Endodermal cell (in vitro differentiated cells): ENCODE results near the gene BRCA2. TPM values are rescaled to one million over a fixed set of nuclear protein-coding genes. Genes with fewer than 3 reads are reported as not detected.

Source experiments
- DNase-seq: peaks from one replicate; pipeline ENCODE4 v3.0.0-alpha.2; 2017
- H3K27ac ChIP-seq: 2 replicates; pipeline ENCODE4 v1.5.1; 2013; ENCODE audit warnings: mild to moderate bottlenecking, low read depth, low read length, moderate library complexity
- H3K27me3 ChIP-seq: 2 replicates; pipeline ENCODE4 v1.6.1; 2013; ENCODE audit warnings: mild to moderate bottlenecking, low read length, moderate library complexity; ENCODE audit not compliant: insufficient read depth, control insufficient read depth, poor library complexity, severe bottlenecking
- H3K36me3 ChIP-seq: 2 replicates; pipeline ENCODE4 v1.7.0; 2013; ENCODE audit warnings: mild to moderate bottlenecking, low read length, moderate library complexity; ENCODE audit not compliant: control insufficient read depth, insufficient read depth
- H3K4me1 ChIP-seq: one replicate; pipeline ENCODE4 v1.7.0; 2013; ENCODE audit warnings: low read length; ENCODE audit not compliant: control insufficient read depth, insufficient read depth
- H3K4me3 ChIP-seq: 2 replicates; pipeline ENCODE4 v1.5.1; 2013; ENCODE audit warnings: mild to moderate bottlenecking, low read length, moderate library complexity
- H3K9ac ChIP-seq: 2 replicates; pipeline ENCODE4 v1.6.1; 2013; ENCODE audit warnings: mild to moderate bottlenecking, low read length, moderate library complexity; ENCODE audit not compliant: poor library complexity, severe bottlenecking; ENCODE audit errors: extremely low read depth
- H3K9me3 ChIP-seq: 2 replicates; pipeline ENCODE4 v1.6.1; 2013; ENCODE audit warnings: mild to moderate bottlenecking, low read length, moderate library complexity; ENCODE audit not compliant: control insufficient read depth
- H3K27ac Mint-ChIP-seq: 2 replicates; pipeline ENCODE4 v1.8.0; 2020; ENCODE audit warnings: mixed read lengths
- H3K27me3 Mint-ChIP-seq: 2 replicates; pipeline ENCODE4 v1.8.0; 2021; ENCODE audit warnings: mild to moderate bottlenecking, mixed read lengths; ENCODE audit not compliant: insufficient read depth
- H3K36me3 Mint-ChIP-seq: 2 replicates; pipeline ENCODE4 v1.8.0; 2020; ENCODE audit warnings: low read depth, mixed read lengths
- H3K4me1 Mint-ChIP-seq: 2 replicates; pipeline ENCODE4 v1.8.0; 2020; ENCODE audit warnings: mixed read lengths
- H3K4me3 Mint-ChIP-seq: 2 replicates; pipeline ENCODE4 v1.8.0; 2020; ENCODE audit warnings: mild to moderate bottlenecking, moderate library complexity, mixed read lengths
- H3K9me3 Mint-ChIP-seq: 2 replicates; pipeline ENCODE4 v1.8.0; 2020; ENCODE audit warnings: mild to moderate bottlenecking, mixed read lengths
- CTCF ChIP-seq: fragments of 200-600 bp; sonication (generic); conservative IDR thresholded peaks from 2 replicates; pipeline ENCODE4 v1.5.0; 2021; ENCODE audit warnings: antibody characterized with exemption, mild to moderate bottlenecking
- WGBS, 2 experiments: methylation state at CpG; one replicate each; pipeline versions ENCODE4 v1.1.5 to v1.1.7; 2013; ENCODE audit warnings: missing lambda C conversion rate in 2 of 2, mixed read lengths in 1 of 2; ENCODE audit not compliant: insufficient coverage in 1 of 2, insufficient read length in 1 of 2; 5-methylcytosine and 5-hydroxymethylcytosine counted together
- total RNA-seq, 2 donors: library from RNA; stranded (reverse); fragmentation: NEBNext Ultra II Directional in 1 of 2; extraction: Animal tissue kit (Norgen Biotek cat#: 25700) in 1 of 2; gene quantifications; 2 replicates in 1 of 2; 3 replicates in 1 of 2; pipeline ENCODE4 v1.2.1, GENCODE V29; 2021

The BRCA2 gene
- total RNA-seq, 2 donors from 2014 or later = 25.7 to 27.8 TPM

GRCh38 chr13:32362574-32362973 lies 47.3 kb downstream of the BRCA2 start:
- Histone ChIP-seq H3K9ac (no peak overlapping the region), H3K4me3 (no peak overlapping the region), H3K4me1 (no peaks in the 10 kb centered on the region), H3K9me3 (no peaks in the 10 kb centered on the region), H3K36me3 (peaks cover 16% of the 10 kb centered on the region), H3K27me3 (no peaks in the 10 kb centered on the region), H3K27ac (no peak overlapping the region)
- 80 to 93% methylated on average over 1 to 2 of the region's 2 CpGs for WGBS, 2 experiments
- Mint-ChIP-seq H3K4me3 (no peak overlapping the region), H3K27ac (no peak overlapping the region), H3K9me3 (no peaks in the 10 kb centered on the region), H3K4me1 (no peaks in the 10 kb centered on the region), H3K27me3 (no peaks in the 10 kb centered on the region), H3K36me3 (peaks cover 23% of the 10 kb centered on the region)
- no peak for DNase-seq
- TF ChIP-seq CTCF = no peak

DNA sequence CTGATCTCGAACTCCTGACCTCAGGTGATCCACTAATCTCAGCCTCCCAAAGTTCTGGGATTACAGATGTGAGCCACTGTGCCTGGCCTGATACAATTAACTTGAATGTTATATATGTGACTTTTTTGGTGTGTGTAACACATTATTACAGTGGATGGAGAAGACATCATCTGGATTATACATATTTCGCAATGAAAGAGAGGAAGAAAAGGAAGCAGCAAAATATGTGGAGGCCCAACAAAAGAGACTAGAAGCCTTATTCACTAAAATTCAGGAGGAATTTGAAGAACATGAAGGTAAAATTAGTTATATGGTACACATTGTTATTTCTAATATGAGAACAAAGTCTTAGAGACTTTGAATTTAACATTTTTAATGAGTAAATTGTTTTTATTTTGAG lies 55.5 kb downstream of the BRCA2 start:
- peaks cover 20% of the 10 kb centered on the region for H3K9me3 ChIP-seq
- H3K27me3 Mint-ChIP-seq = no peaks in the 10 kb centered on the region
- H3K4me3 Mint-ChIP-seq = no peak overlapping the region
- no peaks in the 10 kb centered on the region for H3K4me1 ChIP-seq
- H3K36me3 Mint-ChIP-seq = peaks cover 47% of the 10 kb centered on the region
- DNase-seq = no peak
- 91 to 100% methylated on average over 2 of the region's 2 CpGs for WGBS, 2 experiments
- H3K27ac Mint-ChIP-seq = no peak overlapping the region
- H3K27me3 ChIP-seq = no peaks in the 10 kb centered on the region
- no peak overlapping the region for H3K4me3 ChIP-seq
- no peak for TF ChIP-seq CTCF
- H3K9ac ChIP-seq = no peak overlapping the region
- no peaks in the 10 kb centered on the region for H3K4me1 Mint-ChIP-seq
- H3K27ac ChIP-seq = no peak overlapping the region
- peaks cover 15% of the 10 kb centered on the region for H3K36me3 ChIP-seq
- H3K9me3 Mint-ChIP-seq = peaks cover 20% of the 10 kb centered on the region

DNA sequence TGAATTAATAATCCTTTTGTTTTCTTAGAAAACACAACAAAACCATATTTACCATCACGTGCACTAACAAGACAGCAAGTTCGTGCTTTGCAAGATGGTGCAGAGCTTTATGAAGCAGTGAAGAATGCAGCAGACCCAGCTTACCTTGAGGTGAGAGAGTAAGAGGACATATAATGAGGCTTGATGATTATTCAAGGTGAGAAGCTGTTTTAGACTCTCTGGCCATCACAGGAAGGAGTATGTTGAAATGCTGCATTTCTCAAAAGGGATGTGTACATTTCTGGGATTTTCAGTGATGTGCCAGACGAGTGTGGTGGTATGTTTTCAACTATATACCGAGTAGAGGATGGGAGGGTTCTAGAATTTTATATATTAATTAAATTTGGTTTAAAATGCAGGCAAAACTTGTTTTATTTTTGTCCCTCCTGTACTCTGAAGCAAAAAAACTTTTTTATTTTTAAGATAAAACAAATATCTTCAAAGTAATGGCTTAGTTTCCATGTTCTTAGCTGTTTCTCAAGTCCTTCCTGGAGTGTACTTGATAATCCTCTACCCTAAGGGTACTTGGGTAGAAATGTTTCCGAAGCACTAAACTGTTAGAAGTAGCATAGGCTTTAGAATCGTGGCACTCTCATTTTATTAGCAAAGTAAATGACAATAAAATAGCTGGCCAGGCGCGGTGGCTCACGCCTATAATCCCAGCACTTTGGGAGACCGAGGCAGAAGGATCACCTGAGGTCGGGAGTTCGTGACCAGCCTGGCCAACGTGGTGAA lies 61.5 kb downstream of the BRCA2 start:
- DNase-seq = no peak
- 95 to 97% methylated on average over 10 to 13 of the region's 13 CpGs for WGBS, 2 experiments
- TF ChIP-seq CTCF = no peak
- peaks cover 20% of the 10 kb centered on the region for H3K9me3 ChIP-seq
- peaks cover 29% of the 10 kb centered on the region for H3K36me3 ChIP-seq
- H3K36me3 Mint-ChIP-seq = peaks cover 46% of the 10 kb centered on the region
- H3K4me3 Mint-ChIP-seq = no peak overlapping the region
- H3K4me1 ChIP-seq = no peaks in the 10 kb centered on the region
- H3K9ac ChIP-seq = no peak overlapping the region
- H3K27me3 Mint-ChIP-seq = no peaks in the 10 kb centered on the region
- H3K27ac Mint-ChIP-seq = no peak overlapping the region
- H3K27ac ChIP-seq = no peak overlapping the region
- peaks cover 20% of the 10 kb centered on the region for H3K9me3 Mint-ChIP-seq
- H3K4me1 Mint-ChIP-seq = no peaks in the 10 kb centered on the region
- no peak overlapping the region for H3K4me3 ChIP-seq
- H3K27me3 ChIP-seq = no peaks in the 10 kb centered on the region
